B cell (primary cell): ENCODE measurements around the gene DNM1L.

Experiments
- EZH2 ChIP-seq: IDR thresholded peaks from 2 replicates; pipeline ENCODE4 v1.6.1; 2012; ENCODE audit warnings: borderline replicate concordance, low read depth, mild to moderate bottlenecking, moderate library complexity, low read length; ENCODE audit not compliant: insufficient read depth, poor library complexity, severe bottlenecking
- TF ChIP-seq, protein P1 (sequence below): fragments of 200-600 bp; IDR thresholded peaks from one replicate; pipeline ENCODE4 v1.8.0; 2022; ENCODE audit warnings: antibody characterized with exemption, mild to moderate bottlenecking

DNA sequence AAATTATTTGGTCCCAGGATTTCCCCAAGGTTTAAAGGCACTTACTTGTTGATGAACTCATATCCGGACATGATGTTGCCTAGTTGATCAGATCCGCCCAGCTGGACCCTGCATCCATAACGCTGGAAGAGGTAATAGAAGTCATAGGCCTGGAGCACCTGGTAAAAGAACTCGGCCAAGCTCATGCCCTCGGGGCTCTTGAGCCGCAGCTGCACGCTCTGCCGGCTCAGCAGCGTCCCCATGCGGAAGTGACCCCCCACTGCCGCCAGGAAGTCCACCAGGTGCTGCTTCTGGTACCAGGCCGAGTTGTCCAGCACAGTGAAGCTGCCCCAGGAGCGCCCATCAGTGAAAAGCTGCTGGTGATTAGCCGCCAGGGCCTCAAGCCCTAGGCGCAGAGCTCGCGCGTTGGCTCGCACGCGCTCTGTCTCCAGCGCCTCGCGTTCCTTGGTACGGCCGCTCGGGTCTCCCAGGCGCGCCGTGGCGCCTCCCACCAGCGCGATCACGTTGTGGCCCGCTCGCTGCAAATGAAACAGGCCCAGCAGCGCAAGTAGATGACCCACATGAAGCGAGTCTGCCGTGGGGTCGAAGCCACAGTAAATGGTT is 76.1 kb downstream of the DNM1L start:
- TF ChIP-seq, protein P1, sequence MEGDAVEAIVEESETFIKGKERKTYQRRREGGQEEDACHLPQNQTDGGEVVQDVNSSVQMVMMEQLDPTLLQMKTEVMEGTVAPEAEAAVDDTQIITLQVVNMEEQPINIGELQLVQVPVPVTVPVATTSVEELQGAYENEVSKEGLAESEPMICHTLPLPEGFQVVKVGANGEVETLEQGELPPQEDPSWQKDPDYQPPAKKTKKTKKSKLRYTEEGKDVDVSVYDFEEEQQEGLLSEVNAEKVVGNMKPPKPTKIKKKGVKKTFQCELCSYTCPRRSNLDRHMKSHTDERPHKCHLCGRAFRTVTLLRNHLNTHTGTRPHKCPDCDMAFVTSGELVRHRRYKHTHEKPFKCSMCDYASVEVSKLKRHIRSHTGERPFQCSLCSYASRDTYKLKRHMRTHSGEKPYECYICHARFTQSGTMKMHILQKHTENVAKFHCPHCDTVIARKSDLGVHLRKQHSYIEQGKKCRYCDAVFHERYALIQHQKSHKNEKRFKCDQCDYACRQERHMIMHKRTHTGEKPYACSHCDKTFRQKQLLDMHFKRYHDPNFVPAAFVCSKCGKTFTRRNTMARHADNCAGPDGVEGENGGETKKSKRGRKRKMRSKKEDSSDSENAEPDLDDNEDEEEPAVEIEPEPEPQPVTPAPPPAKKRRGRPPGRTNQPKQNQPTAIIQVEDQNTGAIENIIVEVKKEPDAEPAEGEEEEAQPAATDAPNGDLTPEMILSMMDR, result peak; percentile 68
- TF ChIP-seq EZH2, result no peak
